T follicular helper cell (primary cell): Measurements from ENCODE around the gene TNFAIP2.
"Not testable (repeated sequence)": the region's sequence is repeated elsewhere in the genome, so short reads cannot be mapped to it uniquely, and the experiment has no call there.

Experiments
- DNase-seq: peaks from one replicate; pipeline ENCODE4 v3.0.0-alpha.2; 2020; ENCODE audit warnings: low read depth

Gene TNFAIP2

DNA sequence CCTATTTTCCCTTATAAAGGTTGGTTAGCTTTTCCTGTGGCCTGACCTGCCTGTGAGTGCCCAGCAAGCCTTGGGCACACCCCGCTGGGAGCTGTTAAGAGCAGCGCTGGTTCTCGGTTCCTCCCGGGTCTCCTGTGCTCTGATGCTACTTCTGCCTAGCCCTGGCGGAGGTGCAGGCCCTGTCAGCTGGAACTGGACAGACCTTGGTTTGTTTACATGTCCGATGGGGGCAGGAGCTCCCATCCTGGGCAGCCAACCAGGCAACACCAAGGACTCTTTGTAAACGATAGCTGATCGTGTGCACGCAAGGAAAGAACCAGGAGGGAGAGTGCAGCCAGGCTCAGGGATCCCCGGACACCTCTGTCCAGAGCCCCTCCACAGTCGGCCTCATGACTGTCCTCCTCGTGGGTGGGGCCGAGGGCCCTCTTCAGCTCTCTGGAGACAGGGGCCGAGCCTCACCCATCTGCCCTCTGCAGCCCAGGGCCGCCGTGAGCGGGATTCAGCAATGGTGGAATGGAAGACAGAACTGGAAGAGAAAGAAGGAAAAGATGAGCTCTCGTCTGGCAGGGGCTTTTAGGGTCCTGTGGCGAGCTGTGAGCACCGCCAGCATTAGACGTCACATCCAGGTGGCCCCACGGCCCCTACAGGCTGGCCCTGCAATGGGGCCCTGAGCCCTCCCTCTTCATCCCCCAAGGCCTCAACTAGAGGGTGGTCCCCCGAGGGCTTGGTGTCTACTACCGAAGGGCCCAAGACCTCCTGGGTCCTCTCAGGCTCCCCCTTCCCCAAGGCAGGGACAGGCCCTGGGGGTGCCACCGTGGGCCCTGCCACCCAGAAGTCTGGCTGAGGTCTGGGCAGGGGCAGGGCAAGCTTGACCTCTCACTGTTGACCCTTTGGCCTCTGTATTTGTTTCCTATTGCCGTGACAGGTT is 12.3 kb downstream of the TNFAIP2 start:
- no peak for DNase-seq

DNA sequence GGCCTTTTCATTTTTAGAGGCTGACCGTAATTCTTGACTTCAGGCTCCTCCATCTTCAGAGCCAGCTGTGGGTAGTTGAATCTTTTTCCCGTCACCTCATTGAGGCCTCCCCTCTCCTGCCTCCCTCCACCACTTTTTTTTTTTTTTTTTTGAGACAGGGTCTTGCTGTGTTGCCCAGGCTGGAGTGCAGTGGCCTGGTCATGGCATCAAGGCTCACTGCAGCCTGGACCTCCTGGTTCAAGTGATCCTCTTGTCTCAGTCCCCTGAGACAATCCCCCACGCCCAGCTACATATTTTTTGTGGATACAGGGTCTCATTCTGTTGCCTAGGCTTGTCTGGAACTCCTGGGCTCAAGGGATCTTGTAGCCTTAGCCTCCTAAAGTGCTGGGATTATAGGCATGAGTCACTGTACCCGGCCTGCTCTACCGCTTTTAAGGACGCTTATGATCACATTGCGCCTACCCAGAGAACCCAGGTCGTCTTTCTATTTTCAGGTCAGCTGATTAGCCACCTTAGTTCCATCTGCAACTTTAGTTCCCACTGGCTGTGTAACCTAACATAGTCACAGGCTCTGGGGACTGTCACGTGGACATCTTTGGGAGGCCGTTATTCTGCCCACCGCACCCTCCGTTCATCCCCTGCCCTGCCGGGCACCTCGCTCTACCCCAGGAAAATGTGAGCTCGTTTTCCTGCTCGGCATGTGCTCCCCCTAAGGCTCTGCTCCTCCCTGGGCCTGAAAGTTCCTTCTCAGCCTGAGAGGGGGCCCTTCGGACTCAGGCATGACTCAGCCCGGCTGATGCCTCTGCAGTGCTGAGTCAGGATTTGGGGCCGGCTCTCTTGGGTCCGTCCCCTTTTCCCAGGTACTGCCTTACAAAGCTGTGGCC is 13.4 kb downstream of the TNFAIP2 start:
- DNase-seq, result no peak

DNA sequence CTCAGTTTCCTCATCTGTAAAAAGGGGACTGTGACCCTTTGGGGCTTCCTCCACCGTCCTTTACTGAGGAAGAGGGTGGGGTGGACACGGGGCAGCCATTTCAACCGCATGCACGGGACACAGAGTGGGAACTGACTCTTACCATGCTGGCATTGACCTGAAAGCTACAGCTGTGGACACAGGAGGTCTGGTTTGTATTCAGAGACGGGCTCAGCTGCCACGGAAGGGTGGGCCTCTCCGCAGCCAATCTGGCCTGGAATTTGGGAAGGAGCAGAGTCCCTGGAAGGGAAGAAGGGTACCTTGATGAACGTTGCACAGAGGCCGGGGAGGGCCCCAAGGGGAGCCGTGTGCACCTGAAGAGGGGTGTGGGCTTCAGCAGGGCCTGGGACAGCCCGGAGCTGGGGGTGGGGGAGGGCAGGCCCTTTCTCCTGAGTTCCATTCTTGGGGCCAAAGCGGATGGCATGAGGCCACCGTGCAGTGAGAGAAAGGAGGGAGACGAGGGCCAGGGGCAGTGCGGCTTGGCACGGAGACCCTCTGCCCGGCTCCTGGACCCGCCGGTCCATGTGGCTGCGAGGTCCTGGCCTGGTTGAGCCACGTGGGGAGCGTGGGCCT is 14.5 kb downstream of the TNFAIP2 start:
- DNase-seq, result no peak

DNA sequence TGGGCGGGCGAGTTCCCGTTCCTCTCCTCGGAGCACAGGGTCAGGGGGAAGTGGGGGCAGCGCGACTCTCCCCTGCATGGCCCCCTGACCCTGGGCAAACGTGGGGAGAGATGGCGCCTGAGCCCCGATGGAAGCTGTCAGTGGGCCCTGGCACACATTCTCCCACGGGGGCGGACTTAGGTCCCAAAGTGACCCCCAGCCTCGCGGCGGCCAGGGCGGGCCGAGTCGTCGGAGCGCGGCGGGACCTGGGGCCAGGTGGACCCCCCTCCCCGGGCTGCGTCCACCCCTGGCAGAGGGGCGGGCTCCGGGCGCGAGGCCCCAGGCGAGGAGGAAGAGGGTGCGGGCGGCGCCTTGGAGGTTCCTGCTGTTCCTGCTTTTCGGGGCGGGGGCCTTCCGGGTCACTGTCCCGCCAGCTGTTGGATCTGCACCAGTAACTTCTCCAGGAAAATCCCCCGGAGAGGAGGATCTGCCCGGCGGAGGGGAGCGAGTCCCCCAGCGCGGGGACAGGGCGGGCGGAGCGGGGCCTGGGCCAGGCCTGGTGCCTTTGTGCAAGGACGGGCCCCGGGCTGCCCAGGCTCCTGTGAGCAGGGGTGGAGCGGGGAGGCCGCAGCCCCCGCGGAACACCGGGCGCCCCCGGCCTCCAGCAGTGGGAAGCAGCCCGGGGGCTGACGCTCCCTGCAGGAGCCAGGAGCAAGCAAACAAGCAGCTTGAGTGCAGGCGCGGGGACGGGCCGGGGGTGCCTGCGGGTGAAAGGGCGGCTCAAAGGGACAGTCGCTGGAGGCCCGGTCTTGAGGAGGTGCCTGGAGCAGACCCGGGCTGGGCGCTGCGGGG is 15.3 kb downstream of the TNFAIP2 start:
- no peak for DNase-seq

DNA sequence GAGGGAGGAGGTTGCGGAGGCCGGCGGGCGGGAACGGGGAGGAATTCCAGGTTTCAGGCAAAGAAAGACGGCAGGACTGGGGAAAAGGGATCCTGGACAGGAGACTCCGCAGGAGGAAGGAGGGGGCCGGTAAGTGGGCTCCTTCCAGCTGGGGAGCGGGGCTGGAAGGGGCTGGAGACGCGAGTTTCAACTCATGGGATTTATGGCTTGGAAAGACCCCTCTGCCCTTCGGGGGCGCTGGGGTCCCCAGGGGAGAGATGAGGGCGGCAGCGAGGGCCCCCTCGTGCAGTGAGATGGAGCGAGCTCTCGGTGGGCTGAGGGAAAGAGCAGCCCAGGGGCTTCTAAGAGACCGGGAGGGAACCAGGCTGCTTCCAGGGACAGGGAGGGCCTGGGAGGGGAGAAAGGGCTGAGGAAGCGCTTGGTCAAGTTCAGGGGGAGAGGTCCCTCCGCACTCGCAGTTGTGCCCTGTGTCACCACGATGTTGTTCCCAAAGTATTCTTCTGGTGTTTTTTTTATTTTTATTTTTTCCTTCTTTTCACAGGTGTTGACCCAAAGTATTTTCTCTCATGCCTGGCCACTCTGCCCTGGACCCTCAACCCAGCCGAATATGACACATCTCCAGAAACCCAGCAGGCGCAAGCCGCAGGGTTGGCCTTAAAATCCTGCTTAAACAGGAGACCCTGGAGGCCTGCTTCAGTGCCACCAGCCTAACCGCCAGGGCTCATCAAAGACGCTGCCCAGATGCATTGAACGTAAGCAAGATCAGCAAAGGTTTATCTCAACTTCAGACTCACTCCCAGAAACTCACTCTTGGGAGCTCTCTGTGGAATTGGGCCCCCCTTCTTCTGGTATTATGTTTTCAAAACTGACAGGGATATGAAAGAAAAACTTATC is 16.1 kb downstream of the TNFAIP2 start:
- DNase-seq, result no peak

DNA sequence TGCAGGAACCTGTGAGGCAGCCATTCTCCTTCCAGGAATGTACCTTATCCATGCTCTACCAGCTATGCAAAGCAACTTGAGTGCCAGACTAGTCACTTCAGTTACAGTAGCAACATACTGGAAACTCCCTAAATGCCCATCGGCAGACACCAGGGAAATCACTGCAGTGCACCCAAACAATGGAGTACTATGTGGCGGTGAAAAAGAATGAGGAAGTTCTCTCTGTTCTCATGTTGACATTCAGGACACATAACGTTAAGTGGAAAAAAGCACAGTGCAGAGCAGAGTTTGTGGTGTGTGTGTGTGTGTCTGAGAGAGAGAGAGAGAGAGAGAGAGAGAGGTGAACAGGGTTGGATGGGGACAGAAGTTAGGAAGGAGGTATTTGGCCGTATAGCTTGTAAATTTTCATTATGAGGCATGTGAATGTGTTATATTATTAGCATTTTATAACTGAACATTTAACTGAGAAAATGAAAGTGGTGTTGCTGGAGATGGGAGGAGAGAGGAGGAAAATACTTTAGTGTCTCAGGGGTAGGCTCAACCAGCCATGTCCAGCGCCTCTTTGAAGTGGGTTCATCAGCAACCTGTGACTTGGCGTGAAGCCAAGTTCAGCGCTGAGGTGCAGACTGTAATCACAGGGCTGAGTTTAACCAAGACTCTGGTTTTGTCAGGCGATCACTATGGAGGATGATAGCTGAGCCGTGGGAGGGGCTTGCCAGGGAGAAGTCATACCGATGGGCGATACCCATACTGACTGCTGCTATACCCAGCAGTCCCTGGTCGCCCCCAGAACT is 17.3 kb downstream of the TNFAIP2 start:
- DNase-seq, result no peak

DNA sequence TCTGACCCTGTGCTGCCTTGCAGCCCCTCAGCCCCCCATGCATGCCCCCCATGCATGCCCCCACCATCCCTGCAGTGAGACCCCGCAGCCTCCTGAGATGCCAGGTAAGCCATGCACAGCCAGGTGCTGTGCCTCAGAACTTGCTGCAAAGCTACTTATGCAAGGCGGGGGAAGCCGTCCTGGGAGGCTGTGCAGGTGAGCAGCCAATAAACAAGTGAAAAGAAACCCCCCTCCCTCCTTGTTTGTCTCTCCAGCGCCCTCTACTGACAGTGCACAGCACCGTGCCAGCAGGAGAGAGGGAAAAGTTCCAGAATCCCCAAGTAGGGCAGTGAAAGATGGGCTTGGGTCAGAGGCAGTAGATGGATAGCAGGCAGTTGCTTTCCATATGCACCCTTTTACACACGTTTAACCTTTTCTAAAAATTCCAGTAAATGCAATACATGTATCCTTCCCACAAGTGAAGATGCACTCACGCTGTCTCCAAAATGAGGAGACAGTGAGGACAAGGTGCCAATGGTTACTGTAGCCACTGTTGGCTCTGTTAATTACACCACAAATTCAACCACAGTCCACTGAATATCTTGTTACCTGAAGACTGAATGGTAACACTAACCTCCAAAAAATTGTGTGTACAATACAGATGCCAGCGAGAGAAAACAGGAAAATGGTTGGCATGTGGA is 18.0 kb downstream of the TNFAIP2 start:
- DNase-seq, result no peak

DNA sequence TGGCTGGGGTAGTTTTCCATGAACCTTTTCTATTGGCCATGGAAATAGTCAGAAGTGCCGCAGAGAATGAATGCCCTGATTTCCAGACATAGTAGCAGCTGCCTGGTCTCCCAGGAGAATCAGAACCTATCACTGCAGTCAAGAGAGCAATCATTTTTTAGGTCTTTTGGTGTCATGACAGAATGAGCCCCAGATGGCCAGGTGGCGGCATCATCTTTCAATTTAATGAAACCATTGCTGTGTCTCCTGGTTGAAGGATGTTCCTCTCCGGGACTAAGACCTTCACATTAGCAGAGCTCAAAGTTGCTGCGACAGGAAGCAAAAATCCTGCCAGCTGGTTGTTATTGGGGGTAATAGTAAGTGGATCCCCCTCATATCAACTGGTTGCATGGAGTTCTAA is 18.8 kb downstream of the TNFAIP2 start:
- no peak for DNase-seq

DNA sequence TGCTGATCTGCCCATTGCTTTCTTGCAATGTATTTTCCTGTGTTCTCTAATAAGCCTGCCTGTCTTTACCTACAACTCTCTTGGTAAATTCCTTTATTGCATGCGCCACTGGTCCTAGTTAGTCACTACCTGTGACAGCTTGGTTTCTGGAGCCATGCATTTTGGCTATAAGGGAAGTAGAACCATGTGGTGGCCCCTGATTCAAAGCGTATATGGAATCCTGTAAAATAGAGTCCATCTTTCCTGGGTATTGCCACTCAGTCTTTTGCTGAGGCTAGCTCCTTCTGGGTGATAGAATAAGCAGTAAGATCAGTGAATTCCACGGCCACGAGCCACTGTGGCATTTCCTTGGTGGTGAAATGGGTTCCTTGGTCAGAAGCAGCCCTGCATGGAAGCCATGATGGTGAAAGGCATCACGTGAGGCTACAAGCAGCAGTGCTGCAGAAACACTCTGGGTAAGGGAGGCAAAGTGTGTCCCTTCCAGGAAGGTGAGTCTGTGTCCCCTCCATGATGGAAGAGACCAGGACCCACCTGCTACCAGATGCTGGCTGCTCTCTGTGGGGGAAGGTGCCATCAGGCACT is 19.6 kb downstream of the TNFAIP2 start:
- no peak for DNase-seq

DNA sequence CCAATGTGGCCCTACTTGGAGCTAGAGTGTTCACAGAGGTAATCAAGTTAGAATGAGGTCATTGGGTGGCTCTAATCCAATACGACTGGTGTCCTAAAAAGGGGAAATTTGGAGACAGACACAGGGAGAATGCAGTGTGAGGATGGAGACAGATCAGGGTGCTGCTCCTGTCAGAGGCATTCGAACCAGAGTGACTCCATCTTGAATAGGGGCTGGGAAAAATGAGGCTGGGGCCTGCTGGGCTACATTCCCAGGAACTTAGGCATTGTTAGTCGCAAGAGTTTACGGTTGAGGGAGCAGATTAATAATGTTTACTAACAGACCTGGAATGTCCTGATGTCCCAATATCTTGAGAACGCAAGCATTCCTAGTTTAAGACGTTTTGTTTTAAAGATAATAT is 20.2 kb downstream of the TNFAIP2 start:
- no peak for DNase-seq

DNA sequence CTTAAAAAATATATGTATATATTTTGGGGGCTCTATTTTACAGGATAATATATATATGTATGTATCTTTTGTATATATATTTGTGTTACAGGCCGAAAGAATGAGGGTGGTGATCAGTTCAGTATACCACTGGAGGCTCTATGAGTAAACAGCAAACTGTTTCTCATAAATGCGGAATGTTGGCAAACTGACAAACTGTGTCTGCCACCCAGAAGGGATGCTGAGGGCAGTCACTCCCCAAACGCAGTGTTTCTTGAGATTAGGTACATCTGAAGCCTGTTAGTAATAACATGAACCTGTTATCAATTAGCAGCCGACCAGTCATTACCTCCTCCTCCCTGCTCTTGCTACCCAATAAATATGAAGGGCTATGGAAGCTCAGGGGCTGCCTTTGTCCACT is 20.8 kb downstream of the TNFAIP2 start:
- no peak for DNase-seq

DNA sequence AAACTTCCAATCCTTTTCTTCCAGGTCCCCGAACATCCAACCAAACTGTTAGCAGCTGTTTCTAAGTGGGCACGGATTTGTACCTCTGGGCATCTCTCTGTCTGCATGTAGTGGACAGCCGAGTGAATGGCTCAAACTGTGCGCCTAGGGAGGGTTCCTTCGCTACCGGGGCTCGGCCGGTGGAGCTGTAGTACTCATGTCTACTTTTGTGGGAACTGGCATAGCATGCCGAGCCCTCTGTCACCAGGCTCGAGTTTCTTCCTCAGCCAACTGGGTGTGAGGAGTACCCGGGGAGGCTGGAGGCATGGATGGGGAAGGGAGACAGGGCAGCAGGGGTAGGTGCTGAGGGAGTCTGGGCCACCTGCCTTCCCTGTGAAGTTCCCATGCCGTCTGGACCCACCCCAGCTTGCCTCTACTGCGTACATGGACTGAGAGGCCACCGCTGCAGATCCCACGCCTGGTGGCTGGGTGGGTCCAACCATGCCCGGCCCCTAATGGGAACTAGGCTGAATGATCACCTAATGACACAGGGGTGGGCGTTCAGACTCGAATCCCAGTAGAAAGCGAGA is 23.0 kb downstream of the TNFAIP2 start:
- no peak for DNase-seq

DNA sequence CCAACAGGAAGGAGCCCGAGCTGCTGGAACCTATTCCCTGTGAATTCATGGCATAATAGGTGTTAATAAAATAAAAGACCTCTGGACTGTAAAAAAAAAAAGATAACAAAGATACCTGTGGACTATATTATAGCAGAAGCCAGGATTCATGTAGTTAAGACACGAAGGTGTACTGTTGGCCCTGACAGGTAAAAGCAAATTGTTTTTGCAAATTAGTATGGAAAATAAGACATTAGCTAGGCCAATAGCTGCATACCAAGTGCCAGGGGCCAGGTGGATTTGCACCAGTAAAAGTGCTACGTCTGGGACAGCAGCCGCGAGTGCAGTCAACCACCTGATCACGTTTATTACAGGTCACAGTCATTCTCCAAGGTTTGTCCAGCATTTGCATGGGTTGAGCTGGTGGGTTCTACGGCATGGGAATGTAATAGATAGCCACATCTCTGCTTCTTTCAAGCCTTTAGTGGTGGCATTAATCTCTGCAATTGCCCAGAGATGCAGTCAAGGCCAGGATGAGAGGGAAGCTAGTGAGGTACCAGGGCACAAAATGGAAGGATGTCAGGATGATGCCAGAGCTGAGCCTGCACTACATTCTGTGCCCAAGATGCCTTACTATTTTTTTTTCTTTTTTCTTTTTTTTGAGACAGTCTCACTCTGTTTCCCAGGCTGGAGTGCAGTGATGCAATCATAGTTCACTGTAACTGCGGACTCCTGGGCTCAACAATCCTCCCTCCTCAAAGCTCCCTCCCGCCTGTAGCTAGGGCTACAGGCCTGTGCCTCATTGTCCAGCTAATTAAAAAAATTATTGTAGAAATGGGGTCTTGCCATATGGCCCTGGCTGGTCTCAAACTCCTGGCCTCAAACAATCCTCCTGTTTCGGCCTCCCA is 26.3 kb downstream of the TNFAIP2 start:
- no peak for DNase-seq

DNA sequence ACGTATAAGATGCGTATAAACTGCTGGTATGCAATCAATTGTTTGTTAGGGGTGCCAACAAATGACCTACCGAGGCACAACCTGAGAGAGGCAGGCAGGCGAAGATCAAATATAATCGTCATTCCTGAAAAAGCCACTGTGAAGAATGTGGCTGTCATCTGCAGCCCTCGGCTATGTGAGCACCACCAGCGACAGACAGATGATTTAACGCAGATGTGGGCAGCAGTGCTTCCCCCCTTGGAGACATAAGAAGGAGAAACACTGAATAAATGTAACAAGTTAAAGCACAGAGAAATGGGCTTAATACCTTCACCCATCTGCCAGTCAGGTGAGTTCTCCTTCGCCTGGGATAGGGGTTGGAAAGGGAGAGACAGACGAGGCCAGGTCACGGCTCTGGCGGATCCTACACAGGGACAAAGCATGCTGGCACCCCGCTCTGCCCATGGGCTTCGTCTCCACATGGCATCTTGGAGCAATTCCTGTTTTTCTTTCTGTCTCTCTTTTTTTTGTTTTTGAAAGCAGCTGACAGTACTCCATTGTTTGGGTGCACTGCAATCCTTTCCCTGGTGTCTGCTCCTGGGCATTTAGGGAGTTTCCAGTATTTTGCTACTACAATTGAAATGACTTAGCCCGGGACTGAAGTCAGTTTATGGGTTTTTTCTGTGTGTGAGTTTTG is 28.1 kb downstream of the TNFAIP2 start:
- no peak for DNase-seq

DNA sequence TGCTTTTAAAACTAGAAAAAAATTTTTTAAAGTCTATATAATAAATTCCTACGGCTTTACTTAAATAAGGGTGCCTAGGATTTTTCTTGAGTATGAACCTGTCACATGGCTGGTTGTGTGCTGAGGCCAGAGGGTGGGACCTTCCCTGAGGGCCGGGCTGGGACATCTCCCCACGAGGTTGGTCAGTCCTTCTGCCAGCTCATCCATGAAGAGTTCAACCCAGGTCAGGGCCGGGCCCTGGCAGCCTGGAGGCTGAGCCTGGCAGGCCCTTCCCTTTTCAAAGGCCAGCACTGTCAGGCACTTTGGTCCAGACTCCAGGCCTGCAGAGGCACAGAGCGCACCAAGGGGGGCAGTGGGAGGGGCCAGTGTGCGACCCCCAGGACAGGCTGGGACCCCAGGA is 31.7 kb downstream of the TNFAIP2 start:
- no peak for DNase-seq

DNA sequence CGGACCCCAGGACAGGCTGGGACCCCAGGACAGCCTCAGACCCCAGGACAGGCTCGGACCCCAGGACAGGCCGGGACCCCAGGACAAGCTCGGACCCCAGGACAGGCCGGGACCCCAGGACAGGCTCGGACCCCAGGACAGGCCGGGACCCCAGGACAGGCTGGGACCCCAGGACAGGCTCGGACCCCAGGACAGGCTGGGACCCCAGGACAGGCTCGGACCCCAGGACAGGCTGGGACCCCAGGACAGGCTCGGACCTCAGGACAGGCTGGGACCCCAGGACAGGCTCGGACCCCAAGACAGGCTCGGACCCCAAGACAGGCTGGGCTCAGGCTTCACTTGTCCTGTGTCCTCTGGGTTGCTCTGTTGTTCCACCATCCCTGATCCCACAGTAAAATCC is 32.2 kb downstream of the TNFAIP2 start:
- DNase-seq, result not testable (repeated sequence)
